H1 (cell line): ENCODE results near the gene ZAP70. TPM values are rescaled to one million over a fixed set of nuclear protein-coding genes. Genes with fewer than 3 reads are reported as not detected.

Experiments
- CHD7 ChIP-seq: fragments of 300-600 bp; sonication (generic); IDR thresholded peaks from 2 replicates; pipeline ENCODE4 v1.7.1; 2012; ENCODE audit warnings: low read length, moderate library complexity, mild to moderate bottlenecking, inconsistent platforms; ENCODE audit not compliant: insufficient replicate concordance
- CREB1 ChIP-seq: IDR thresholded peaks from 2 replicates; pipeline ENCODE4 v1.6.1; 2012; ENCODE audit warnings: inconsistent platforms
- E2F6 ChIP-seq: IDR thresholded peaks from 2 replicates; pipeline ENCODE4 v1.6.1; 2012; ENCODE audit warnings: inconsistent platforms
- EGR1 ChIP-seq: IDR thresholded peaks from 2 replicates; pipeline ENCODE4 v1.6.1; 2011; ENCODE audit warnings: low read depth, low read length, borderline replicate concordance
- SIRT6 ChIP-seq: IDR thresholded peaks from one replicate; pipeline ENCODE4 v1.7.1; 2012; ENCODE audit warnings: low read length, inconsistent platforms
- USF2 ChIP-seq: IDR thresholded peaks from 2 replicates; pipeline ENCODE4 v1.6.1; 2011; ENCODE audit warnings: low read length, improper control_type of control experiment
- polyA plus RNA-seq, 7 experiments: library from polyadenylated mRNA; depleted of rRNA in 3 of 7; stranded (reverse) in 5 of 7; unstranded in 2 of 7; fragments of >200 nt in 5 of 7; fragments of 200-250 nt in 2 of 7; gene quantifications; 1 replicate in 5 of 7; 2 replicates in 1 of 7; 4 replicates in 1 of 7; pipeline versions ENCODE4 v1.2.1 to v1.2.3, GENCODE V29; 2011 to 2013; ENCODE audit warnings: missing spikeins in 2 of 7, mixed read lengths in 2 of 7
- total RNA-seq: library from RNA; stranded (reverse); fragmentation: NEBNext Ultra II Directional; extraction: Animal tissue kit (Norgen Biotek cat#: 25700); gene quantifications from 2 replicates; pipeline ENCODE4 v1.2.1, GENCODE V29; 2021

The ZAP70 gene
- total and polyA plus RNA-seq, 2 of the 8 experiments (the other 6 are each of a cell fraction or from before 2014, with no cell fraction given) = 0.15 TPM; not detected in 1

GRCh38 chr2:97701186-97701585 lies 12.2 kb upstream of the ZAP70 start (continued):
- no peak for TF ChIP-seq USF2
- no peak for TF ChIP-seq E2F6
- TF ChIP-seq CHD7 = no peak
- TF ChIP-seq CREB1 = no peak
- no peak for TF ChIP-seq SIRT6
- no peak for TF ChIP-seq EGR1
